Adipocyte (in vitro differentiated cells): ENCODE results near the gene VPS18.
"Not testable (repeated sequence)": the region's sequence is repeated elsewhere in the genome, so short reads cannot be mapped to it uniquely, and the experiment has no call there.

Experiments
- DNase-seq: peaks from one replicate; pipeline ENCODE4 v3.0.0-alpha.2; 2015; ENCODE audit warnings: low read depth
- H3K27me3 ChIP-seq: replicated peaks from 2 replicates; pipeline ENCODE4 v1.7.0; 2013; ENCODE audit warnings: mild to moderate bottlenecking, low read length, moderate library complexity; ENCODE audit not compliant: control insufficient read depth, insufficient read depth
- H3K36me3 ChIP-seq: 2 replicates; pipeline ENCODE4 v1.7.0; 2013; ENCODE audit warnings: low read length, mild to moderate bottlenecking, moderate library complexity; ENCODE audit not compliant: control insufficient read depth, insufficient read depth, severe bottlenecking
- H3K4me1 ChIP-seq: 2 replicates; pipeline ENCODE4 v1.7.0; 2013; ENCODE audit warnings: mild to moderate bottlenecking, low read length, moderate library complexity; ENCODE audit not compliant: control insufficient read depth, insufficient read depth
- H3K4me3 ChIP-seq: 2 replicates; pipeline ENCODE4 v1.7.0; 2013; ENCODE audit warnings: mild to moderate bottlenecking, low read length, moderate library complexity
- H3K9ac ChIP-seq: 2 replicates; pipeline ENCODE4 v1.7.0; 2013; ENCODE audit warnings: mild to moderate bottlenecking, low read length, moderate library complexity
- H3K9me3 ChIP-seq: 2 replicates; pipeline ENCODE4 v1.7.0; 2013; ENCODE audit warnings: mild to moderate bottlenecking, low read length, moderate library complexity; ENCODE audit not compliant: control insufficient read depth

VPS18 gene

DNA sequence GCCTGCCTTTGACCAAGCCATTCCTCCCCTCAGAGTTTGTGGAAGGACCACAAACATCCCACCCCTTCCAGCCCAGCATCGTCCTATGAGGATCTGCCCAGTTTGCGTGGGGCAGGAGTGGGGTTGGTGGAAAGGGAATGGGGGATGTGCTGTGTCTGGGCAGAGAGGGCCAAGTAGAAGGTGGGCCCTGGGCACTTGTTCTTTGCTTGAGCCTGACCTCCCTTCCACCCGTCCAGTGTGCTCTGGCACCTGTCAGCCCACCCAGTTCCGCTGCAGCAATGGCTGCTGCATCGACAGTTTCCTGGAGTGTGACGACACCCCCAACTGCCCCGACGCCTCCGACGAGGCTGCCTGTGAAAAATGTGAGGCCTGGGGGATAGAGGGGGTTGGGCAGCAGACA lies 40.1 kb upstream of the VPS18 start:
- Histone ChIP-seq H3K9me3 (no peaks in the 10 kb centered on the region), H3K4me3 (no peak overlapping the region), H3K27me3 (peaks cover 30% of the 10 kb centered on the region), H3K36me3 (no peaks in the 10 kb centered on the region), H3K9ac (no peak overlapping the region), H3K4me1 (no peaks in the 10 kb centered on the region)
- DNase-seq, result no peak

DNA sequence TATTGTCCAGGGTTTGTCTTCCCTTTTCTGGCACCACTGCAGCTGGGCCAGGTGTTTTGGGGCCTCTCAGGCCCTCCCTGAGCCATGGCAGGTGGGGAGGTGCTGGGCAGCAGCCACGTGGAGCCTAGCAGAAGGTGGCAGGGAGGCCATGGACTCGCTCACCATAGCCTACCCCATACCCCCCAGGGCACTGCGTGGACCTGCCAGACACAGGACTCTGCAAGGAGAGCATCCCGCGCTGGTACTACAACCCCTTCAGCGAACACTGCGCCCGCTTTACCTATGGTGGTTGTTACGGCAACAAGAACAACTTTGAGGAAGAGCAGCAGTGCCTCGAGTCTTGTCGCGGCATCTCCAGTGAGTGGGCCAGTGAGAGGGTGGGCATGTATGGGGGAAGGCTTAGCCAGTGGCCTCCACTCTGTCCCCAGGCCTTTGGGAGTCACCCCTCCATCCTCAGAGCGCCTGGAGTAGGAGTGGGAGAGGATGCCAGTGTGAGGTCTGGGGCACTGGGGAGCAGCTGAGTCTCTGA lies 38.5 kb upstream of the VPS18 start:
- Histone ChIP-seq H3K36me3 (no peaks in the 10 kb centered on the region), H3K4me3 (no peak overlapping the region), H3K4me1 (no peaks in the 10 kb centered on the region), H3K9me3 (no peaks in the 10 kb centered on the region), H3K27me3 (peaks cover 35% of the 10 kb centered on the region), H3K9ac (no peak overlapping the region)
- no peak for DNase-seq

DNA sequence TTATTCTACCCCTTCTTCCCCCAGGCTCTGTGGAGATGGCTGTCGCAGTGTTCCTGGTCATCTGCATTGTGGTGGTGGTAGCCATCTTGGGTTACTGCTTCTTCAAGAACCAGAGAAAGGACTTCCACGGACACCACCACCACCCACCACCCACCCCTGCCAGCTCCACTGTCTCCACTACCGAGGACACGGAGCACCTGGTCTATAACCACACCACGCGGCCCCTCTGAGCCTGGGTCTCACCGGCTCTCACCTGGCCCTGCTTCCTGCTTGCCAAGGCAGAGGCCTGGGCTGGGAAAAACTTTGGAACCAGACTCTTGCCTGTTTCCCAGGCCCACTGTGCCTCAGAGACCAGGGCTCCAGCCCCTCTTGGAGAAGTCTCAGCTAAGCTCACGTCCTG lies 37.5 kb upstream of the VPS18 start:
- Histone ChIP-seq H3K27me3 (peaks cover 36% of the 10 kb centered on the region), H3K4me1 (no peaks in the 10 kb centered on the region), H3K9me3 (no peaks in the 10 kb centered on the region), H3K9ac (no peak overlapping the region), H3K36me3 (no peaks in the 10 kb centered on the region), H3K4me3 (no peak overlapping the region)
- DNase-seq, result no peak

DNA sequence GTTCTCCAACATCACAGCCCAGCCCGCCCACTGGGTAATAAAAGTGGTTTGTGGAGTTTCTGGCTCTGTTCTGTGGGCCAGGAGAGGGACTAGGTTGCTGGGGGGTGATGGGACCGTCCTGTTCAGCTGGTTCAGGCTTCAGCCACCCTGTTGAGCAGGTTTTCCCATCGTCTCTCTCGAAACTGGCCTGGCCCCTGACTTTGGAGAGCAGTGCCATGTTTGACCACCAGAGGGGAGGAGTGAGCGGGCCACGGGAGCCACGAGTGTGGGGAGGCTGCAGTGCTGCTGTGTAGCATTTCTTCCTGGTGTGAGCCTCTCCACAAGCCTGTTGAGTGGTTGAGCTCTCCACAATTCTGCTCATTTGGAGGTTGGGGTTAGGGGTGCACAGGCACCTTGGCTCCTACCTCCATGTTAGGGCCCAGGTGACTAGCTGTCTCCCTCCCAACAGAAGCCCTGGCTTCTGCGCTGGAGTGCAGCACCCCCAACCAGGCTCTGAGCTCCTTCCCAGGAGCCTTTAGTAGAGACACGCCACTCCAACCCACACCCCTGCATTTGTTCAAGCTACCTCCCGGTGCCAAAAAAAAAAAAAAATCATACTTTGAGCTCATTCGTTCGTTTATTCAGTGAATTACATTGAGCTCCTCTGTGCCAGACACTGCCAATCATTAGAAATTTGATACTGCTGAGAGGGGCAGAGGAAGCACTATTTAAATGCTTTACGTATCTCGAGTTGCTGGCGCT lies 36.5 kb upstream of the VPS18 start:
- Histone ChIP-seq H3K9me3 (no peaks in the 10 kb centered on the region), H3K4me3 (no peak overlapping the region)
- peak; percentile 84 for DNase-seq

DNA sequence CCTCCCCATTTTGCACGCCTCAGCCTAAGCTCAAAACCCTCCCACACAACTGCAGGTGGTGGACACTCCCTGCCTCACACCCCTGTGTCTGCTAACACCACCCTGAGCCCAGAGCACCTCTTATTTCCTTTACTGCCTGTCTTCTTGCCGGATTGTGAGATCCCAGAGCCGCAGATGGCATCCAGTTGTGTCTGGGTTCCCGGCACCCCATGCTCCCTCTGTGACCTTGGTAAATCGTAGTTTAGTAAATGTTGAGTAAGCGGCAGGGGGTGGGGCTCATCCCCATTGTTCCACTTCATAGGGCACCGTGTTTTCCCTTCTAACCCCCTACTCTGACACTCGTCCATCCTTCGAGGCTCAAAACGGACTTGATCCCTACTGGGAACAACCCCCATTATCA lies 35.5 kb upstream of the VPS18 start:
- H3K9ac ChIP-seq, result no peak overlapping the region
- no peak for DNase-seq
- H3K36me3 ChIP-seq, result no peaks in the 10 kb centered on the region
- H3K9me3 ChIP-seq, result no peaks in the 10 kb centered on the region
- H3K4me1 ChIP-seq, result no peaks in the 10 kb centered on the region
- H3K4me3 ChIP-seq, result no peak overlapping the region
- H3K27me3 ChIP-seq, result peaks cover 44% of the 10 kb centered on the region

More for the DNA sequence above, 36.5 kb upstream of the VPS18 start:
- Histone ChIP-seq H3K27me3 (peaks cover 42% of the 10 kb centered on the region), H3K36me3 (no peaks in the 10 kb centered on the region), H3K9ac (no peak overlapping the region), H3K4me1 (no peaks in the 10 kb centered on the region)

DNA sequence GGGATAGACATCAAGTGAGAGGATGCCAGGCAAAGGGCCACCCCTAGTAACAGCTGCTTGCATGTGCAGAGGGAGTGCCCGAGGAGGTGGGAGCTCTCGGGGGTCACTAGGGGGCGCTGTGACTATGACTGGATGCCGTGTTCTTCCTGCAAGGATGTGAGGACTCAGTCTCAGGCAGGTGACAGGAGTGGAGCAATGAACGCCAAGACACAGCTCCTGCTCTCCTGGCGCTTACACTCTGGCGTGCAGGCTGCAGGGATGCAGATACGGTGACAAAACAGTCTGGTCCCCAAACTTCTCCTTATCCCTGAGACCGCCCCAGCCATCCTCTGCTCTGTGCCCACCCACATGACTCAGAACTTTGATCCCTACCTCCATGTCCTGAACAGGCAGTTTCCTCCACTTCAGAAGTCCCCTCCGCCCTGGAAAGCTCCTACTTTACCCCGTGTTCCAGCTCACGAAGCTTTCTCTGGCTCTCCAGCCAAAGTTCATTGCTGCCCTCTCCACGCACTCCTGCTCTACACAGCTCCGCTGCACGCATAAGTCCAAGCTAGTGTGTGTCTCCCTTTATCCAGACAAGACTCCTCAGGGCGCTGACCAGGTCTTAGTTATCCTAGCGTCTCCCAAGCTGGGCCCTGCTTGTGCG lies 34.9 kb upstream of the VPS18 start:
- DNase-seq, result peak; percentile 74
- H3K36me3 ChIP-seq, result no peaks in the 10 kb centered on the region
- H3K4me1 ChIP-seq, result no peaks in the 10 kb centered on the region
- H3K27me3 ChIP-seq, result peaks cover 45% of the 10 kb centered on the region
- no peak overlapping the region for H3K4me3 ChIP-seq
- no peaks in the 10 kb centered on the region for H3K9me3 ChIP-seq
- H3K9ac ChIP-seq, result no peak overlapping the region

DNA sequence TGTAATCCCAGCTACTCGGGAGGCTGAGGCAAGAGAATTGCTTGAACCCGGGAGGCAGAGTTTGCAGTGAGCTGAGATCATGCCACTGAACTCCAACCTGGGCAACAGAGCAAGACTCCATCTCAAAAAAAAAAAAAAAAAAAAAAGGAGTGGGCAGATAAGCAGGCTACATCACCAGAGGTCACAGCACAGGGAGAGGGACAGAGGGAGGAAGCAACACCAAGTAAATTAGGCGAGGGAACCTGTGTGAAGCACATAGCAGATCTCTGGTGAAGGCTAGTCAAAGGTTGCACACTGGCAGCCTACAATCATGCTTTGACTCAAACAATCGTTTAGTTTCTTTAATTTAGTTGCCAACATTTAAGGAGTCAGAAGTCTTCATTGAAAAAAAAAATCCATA lies 33.1 kb upstream of the VPS18 start:
- not testable (repeated sequence) for H3K9me3 ChIP-seq, DNase-seq, H3K36me3 ChIP-seq, H3K9ac ChIP-seq, H3K4me1 ChIP-seq, H3K4me3 ChIP-seq
- peaks cover 40% of the 10 kb centered on the region for H3K27me3 ChIP-seq

DNA sequence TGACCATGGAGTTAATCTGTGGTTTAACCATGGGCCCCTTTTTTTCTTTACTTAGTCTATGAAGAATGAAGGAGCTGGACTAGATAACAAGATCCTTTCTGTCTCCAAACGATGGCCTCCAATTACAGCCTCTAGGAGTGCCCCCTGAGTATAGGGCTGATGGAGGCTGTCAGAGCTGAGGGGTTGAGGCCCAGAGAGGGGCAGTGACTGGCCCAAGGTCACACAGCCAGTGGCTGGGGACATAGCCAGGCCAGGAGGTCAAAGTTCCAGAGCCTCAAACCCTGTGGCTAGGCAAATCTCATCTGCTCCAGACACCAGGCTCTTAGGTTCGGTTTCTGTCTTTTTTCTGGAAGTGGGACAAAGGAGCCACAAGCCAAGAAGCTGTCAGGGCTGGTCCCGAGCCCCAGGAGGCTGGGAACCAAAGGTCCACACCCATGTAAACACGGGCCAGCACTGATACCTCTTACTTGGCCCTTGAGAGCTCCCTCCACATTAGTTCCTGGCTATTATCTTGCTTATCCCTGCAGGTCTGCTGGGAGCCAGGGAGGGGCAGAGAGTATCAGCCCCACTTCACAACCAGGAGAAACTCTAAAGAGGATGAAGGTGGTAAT lies 30.5 kb upstream of the VPS18 start:
- no peaks in the 10 kb centered on the region for H3K4me1 ChIP-seq
- H3K4me3 ChIP-seq, result no peak overlapping the region
- H3K9ac ChIP-seq, result no peak overlapping the region
- no peaks in the 10 kb centered on the region for H3K36me3 ChIP-seq
- H3K27me3 ChIP-seq, result peaks cover 31% of the 10 kb centered on the region
- H3K9me3 ChIP-seq, result no peaks in the 10 kb centered on the region
- DNase-seq, result no peak

DNA sequence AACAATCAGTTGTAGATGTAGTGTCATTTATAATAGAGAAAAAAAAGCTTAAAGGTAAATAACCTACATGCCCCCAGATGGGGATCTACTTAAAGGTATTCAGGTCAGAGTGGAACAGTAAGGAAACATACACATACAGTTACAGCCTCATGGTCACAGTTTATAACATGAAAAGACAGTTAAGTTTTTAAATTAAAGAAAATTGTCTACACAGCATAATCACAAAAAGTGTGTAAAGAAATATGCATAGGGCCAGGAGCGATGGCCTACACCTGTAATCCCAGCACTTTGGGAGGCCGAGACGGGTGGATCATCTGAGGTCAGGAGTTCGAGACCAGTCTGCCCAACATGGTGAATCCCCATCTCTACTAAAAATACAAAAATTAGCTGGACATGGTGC lies 27.1 kb upstream of the VPS18 start:
- no peak for DNase-seq
- no peaks in the 10 kb centered on the region for H3K36me3 ChIP-seq
- peaks cover 6% of the 10 kb centered on the region for H3K4me1 ChIP-seq
- no peak overlapping the region for H3K4me3 ChIP-seq
- peaks cover 25% of the 10 kb centered on the region for H3K27me3 ChIP-seq
- H3K9me3 ChIP-seq, result no peaks in the 10 kb centered on the region
- no peak overlapping the region for H3K9ac ChIP-seq

DNA sequence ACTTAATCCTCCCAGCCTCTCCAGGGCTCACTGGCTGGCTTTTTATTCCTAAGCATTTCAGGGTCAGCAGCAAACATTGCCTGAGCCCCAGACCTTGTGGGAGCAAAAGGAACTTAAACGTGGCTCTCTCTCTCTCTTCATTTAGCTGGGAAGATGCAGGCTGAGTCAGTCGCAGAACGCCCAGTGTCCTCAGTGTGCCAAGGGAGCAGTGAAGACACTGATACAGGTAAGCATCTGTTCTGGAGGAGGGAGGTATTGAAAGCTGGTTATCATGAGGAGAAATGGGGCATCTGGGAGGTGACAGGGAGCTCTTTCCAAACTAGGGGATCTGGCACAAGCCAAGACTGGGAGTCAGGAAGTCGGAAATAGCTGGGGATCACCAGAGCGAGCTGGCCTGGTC lies 24.6 kb upstream of the VPS18 start:
- no peak for DNase-seq
- Histone ChIP-seq H3K36me3 (no peaks in the 10 kb centered on the region), H3K4me3 (no peak overlapping the region), H3K4me1 (peaks cover 6% of the 10 kb centered on the region), H3K27me3 (peaks cover 31% of the 10 kb centered on the region), H3K9me3 (no peaks in the 10 kb centered on the region), H3K9ac (no peak overlapping the region)

DNA sequence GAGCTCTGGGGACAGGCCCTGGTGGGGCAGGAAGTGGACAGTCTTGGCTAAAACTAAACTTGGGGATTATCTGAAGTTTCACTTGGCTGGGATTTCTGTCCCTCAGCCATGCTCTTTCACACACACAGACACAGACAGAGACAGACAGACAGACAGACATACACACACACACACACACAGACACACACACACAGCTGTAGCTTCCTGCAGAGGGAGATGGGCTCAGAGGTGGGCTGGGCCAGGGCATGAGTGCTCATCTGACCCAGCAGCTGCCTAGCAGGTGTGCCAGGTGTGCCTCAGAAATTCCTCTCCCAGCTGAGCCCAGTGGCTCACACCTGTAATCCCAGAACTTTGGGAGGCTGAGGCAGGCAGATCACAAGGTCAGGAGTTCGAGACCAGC lies 23.5 kb upstream of the VPS18 start:
- H3K4me3 ChIP-seq, result no peak overlapping the region
- H3K9me3 ChIP-seq, result no peaks in the 10 kb centered on the region
- DNase-seq, result no peak
- peaks cover 6% of the 10 kb centered on the region for H3K4me1 ChIP-seq
- no peaks in the 10 kb centered on the region for H3K36me3 ChIP-seq
- H3K9ac ChIP-seq, result no peak overlapping the region
- H3K27me3 ChIP-seq, result peaks cover 32% of the 10 kb centered on the region
